ENCODE measurements around the gene GPR37.

DNA sequence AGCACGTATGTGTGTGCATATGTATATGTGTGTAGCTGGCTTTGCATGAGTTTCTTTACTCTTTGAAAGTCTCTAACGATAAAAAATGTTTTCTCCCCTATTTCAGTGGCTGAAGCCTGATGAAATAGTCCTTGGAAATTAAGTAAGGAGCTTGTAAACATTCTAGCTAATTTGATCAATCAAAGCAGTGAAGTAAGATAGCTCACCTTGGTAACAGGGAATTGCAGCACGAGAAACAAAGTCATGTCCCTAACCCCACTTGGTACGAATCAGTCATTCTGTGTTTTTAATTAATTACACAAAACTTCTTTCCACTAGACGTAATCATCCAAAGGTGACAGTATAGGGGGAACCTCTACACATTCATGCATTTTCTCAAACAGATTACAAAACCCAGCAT, 41.5 kb downstream of the GPR37 start:
- no peak for TF ChIP-seq POLR2AphosphoS5 (IDR thresholded peaks at IDR 0.05)
- TF ChIP-seq, protein P1, sequence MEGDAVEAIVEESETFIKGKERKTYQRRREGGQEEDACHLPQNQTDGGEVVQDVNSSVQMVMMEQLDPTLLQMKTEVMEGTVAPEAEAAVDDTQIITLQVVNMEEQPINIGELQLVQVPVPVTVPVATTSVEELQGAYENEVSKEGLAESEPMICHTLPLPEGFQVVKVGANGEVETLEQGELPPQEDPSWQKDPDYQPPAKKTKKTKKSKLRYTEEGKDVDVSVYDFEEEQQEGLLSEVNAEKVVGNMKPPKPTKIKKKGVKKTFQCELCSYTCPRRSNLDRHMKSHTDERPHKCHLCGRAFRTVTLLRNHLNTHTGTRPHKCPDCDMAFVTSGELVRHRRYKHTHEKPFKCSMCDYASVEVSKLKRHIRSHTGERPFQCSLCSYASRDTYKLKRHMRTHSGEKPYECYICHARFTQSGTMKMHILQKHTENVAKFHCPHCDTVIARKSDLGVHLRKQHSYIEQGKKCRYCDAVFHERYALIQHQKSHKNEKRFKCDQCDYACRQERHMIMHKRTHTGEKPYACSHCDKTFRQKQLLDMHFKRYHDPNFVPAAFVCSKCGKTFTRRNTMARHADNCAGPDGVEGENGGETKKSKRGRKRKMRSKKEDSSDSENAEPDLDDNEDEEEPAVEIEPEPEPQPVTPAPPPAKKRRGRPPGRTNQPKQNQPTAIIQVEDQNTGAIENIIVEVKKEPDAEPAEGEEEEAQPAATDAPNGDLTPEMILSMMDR (IDR thresholded peaks at IDR 0.05), result no peak
- no peak for TF ChIP-seq POLR2A (IDR thresholded peaks at IDR 0.05)

Measured in transverse colon (tissue), 4 donors.